HG02763 (cell line): ENCODE measurements around the gene THAP9.

Experiments
- ATAC-seq: cut with Tn5 transposase; IDR thresholded peaks from one replicate; pipeline ENCODE4 v1.9.1; 2021; ENCODE audit warnings: mild to moderate bottlenecking, moderate library complexity; ENCODE audit not compliant: unreplicated experiment

Gene THAP9

GRCh38 chr4:82954212-82954611 is 53.7 kb downstream of the THAP9 start:
- no peak for ATAC-seq

GRCh38 chr4:82957045-82957444 is 56.5 kb downstream of the THAP9 start:
- ATAC-seq: no peak

GRCh38 chr4:82965763-82966162 is 65.2 kb downstream of the THAP9 start:
- no peak for ATAC-seq

GRCh38 chr4:82968972-82969371 is 68.4 kb downstream of the THAP9 start:
- peak; percentile 60 for ATAC-seq

- ATAC-seq: no peak
Measured at GRCh38 chr4:82969414-82969813, 68.9 kb downstream of the THAP9 start.
